Activated gamma-delta T cell (primary cell): ENCODE measurements around the gene HECTD4.
"Not testable (repeated sequence)": the region's sequence is repeated elsewhere in the genome, so short reads cannot be mapped to it uniquely, and the experiment has no call there.

Experiments
- DNase-seq: peaks from one replicate; lab custom pipeline; 2025; lab: John Stamatoyannopoulos, UW
- total RNA-seq, 2 donors: gene quantifications; one replicate each; lab custom pipeline; 2026; lab: John Stamatoyannopoulos, UW

HECTD4 gene
- total RNA-seq: 149 to 157 reads per million in 2 donors

GRCh38 chr12:112381883-112382796 lies at the start of gene HECTD4:
TSS of gene HECTD4 (minus strand) at chr12:112382431. CDS start at chr12:112382128, 303 bp downstream.
- DNase-seq: peak; percentile 86

- no peak for DNase-seq
These were observed 49.7 kb upstream of the HECTD4 start for GRCh38 chr12:112431965-112432364.

GRCh38 chr12:112430929-112431328 lies 48.7 kb upstream of the HECTD4 start:
- no peak for DNase-seq

GRCh38 chr12:112427760-112428159 lies 45.5 kb upstream of the HECTD4 start:
- DNase-seq: no peak

- DNase-seq: no peak
These were observed 43.6 kb upstream of the HECTD4 start for GRCh38 chr12:112425582-112426382.

GRCh38 chr12:112424126-112424525 lies 41.9 kb upstream of the HECTD4 start:
- no peak for DNase-seq

GRCh38 chr12:112422531-112422930 lies 40.3 kb upstream of the HECTD4 start:
- no peak for DNase-seq

- DNase-seq: no peak
These were observed 39.1 kb upstream of the HECTD4 start for GRCh38 chr12:112421363-112421762.

- no peak for DNase-seq
These were observed 38.5 kb upstream of the HECTD4 start for GRCh38 chr12:112420740-112421139.

- no peak for DNase-seq
These were observed 37.3 kb upstream of the HECTD4 start for GRCh38 chr12:112419297-112420133.

- peak; percentile 89 for DNase-seq
These were observed 36.5 kb upstream of the HECTD4 start, which contains the start of gene PTPN11 for GRCh38 chr12:112418608-112419296. TSS of gene PTPN11 (plus strand) at chr12:112418947. CDS start at chr12:112419112, 165 bp downstream.

GRCh38 chr12:112418273-112418607 lies 36.0 kb upstream of the HECTD4 start:
- DNase-seq: no peak

- DNase-seq: not testable (repeated sequence)
These were observed 33.2 kb upstream of the HECTD4 start for GRCh38 chr12:112415457-112415856.

- DNase-seq: no peak
These were observed 31.8 kb upstream of the HECTD4 start for GRCh38 chr12:112413855-112414625.

GRCh38 chr12:112409906-112410244 lies 27.6 kb upstream of the HECTD4 start:
- no peak for DNase-seq

GRCh38 chr12:112409064-112409905 lies 27.1 kb upstream of the HECTD4 start, which contains the start of gene RPL6:
TSS of gene RPL6 (minus strand) at chr12:112409605. CDS start at chr12:112408656, 949 bp downstream.
- no peak for DNase-seq

GRCh38 chr12:112408621-112409020 lies 26.4 kb upstream of the HECTD4 start:
- no peak for DNase-seq

GRCh38 chr12:112407683-112408082 lies 25.5 kb upstream of the HECTD4 start:
- DNase-seq: not testable (repeated sequence)
